GM20000 (cell line): ENCODE measurements around the gene DLG2.

Source experiments
- DNase-seq: peaks from one replicate; pipeline ENCODE4 v3.0.0; 2012; ENCODE audit warnings: low spot score
- TF ChIP-seq, protein P1 (sequence below): IDR thresholded peaks from 2 replicates; pipeline ENCODE4 v1.5.1; 2012; ENCODE audit warnings: mild to moderate bottlenecking, control low read depth; ENCODE audit errors: extremely low read depth, missing control alignments

The DLG2 gene

DNA sequence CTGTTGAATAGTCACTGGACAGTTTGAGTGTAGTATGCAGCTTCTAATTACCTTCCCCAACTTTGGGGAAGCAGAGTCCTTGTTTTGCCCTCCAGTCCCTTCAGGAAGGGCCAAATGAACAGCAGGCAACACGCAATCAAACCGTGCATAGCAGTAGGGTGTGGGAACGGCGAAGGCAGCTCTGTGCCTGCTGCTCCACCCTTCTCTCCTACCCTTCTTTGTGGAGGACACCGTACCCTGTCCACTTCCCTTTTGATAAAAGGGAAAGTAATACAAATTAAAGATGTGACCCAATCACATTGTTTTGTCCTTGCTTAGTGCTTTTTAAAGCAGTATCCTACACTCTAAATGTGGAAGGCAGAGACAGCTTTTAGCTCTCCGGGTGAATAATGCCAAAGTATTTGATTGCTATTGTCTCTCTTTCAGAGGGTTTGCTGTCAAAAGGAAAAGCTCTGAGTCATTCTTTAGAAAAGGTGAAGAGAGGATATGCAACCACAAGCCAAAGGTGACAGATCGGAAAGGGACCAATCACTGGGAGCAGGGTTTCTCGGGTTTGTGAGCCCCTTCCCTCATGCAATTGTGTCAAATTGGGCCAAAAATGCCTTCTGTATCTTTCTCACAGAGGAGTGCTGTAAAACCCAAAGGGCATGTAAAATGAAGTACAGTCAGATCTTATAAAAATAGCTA lies 1933.7 kb downstream of the DLG2 start:
- DNase-seq, result no peak
- TF ChIP-seq, protein P1, sequence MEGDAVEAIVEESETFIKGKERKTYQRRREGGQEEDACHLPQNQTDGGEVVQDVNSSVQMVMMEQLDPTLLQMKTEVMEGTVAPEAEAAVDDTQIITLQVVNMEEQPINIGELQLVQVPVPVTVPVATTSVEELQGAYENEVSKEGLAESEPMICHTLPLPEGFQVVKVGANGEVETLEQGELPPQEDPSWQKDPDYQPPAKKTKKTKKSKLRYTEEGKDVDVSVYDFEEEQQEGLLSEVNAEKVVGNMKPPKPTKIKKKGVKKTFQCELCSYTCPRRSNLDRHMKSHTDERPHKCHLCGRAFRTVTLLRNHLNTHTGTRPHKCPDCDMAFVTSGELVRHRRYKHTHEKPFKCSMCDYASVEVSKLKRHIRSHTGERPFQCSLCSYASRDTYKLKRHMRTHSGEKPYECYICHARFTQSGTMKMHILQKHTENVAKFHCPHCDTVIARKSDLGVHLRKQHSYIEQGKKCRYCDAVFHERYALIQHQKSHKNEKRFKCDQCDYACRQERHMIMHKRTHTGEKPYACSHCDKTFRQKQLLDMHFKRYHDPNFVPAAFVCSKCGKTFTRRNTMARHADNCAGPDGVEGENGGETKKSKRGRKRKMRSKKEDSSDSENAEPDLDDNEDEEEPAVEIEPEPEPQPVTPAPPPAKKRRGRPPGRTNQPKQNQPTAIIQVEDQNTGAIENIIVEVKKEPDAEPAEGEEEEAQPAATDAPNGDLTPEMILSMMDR, result no peak

GRCh38 chr11:83692675-83693074 lies 1934.5 kb downstream of the DLG2 start:
- TF ChIP-seq, protein P1, result no peak
- no peak for DNase-seq

GRCh38 chr11:83691451-83691950 lies 1935.6 kb downstream of the DLG2 start:
- no peak for DNase-seq

GRCh38 chr11:83689144-83689780 lies 1937.9 kb downstream of the DLG2 start:
- TF ChIP-seq, protein P1, result no peak
- no peak for DNase-seq

More at GRCh38 chr11:83691451-83691950, 1935.6 kb downstream of the DLG2 start:
- TF ChIP-seq, protein P1, result no peak

GRCh38 chr11:83687787-83688186 lies 1939.4 kb downstream of the DLG2 start:
- no peak for DNase-seq
- TF ChIP-seq, protein P1, result no peak

DNA sequence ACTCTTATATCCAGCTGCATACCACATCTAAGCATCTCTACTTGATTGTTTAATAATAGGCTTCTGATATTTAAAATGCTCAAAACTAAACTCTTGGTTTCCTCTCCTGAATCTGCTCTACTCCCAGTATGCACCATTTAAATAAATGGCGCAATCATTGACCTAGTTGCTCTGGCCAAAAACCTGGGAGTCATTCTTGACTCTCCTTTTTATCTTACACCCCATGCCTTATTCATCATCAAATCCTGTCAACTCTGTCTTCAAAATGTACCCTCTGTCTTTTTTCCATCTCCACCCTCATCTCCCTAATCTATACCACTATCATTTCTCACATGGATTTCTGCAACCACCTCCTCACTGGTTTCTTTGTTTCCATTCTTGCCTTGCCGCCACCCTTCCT lies 1941.4 kb downstream of the DLG2 start:
- no peak for DNase-seq
- TF ChIP-seq, protein P1, result no peak

DNA sequence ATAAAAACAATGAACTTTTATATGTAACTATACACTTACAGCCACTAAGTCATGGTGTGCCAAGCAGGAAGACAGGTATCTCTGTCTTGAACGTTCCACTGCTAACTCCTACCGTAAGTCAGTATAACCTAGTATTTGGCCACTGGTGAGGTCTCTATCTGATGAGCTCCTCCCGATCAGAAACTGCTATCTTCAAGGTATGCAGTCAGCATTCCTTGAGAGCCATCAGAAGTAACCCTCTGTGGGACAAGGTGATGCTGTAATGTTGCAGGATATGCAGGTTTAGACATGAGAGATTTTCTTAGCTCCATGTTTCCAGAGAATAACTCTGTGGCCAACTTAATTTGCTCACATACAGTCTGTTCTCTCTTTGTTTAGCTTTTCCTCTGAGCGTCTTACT lies 1943.1 kb downstream of the DLG2 start:
- TF ChIP-seq, protein P1, result no peak
- no peak for DNase-seq
